Lower lobe of right lung (tissue), 2 donors: ENCODE measurements around the gene CPLX3. TPM values are rescaled to one million over a fixed set of nuclear protein-coding genes. Genes with fewer than 3 reads are reported as not detected.

ENCODE experiments used
- ATAC-seq, 2 donors: fragments of 200-7000 bp; cut with Tn5 transposase; one replicate each; pipeline ENCODE4 v1.9.1; 2020 to 2022; ENCODE audit warnings: mild to moderate bottlenecking in 2 of 2, moderate library complexity in 2 of 2
- DNase-seq: peaks from one replicate; pipeline ENCODE4 v3.0.0-alpha.2; 2020
- H3K27ac ChIP-seq: fragments of 200-600 bp; one replicate; pipeline ENCODE4 v1.8.0; 2022
- H3K27me3 ChIP-seq: fragments of 200-600 bp; one replicate; pipeline ENCODE4 v1.8.0; 2022; ENCODE audit warnings: low read depth
- H3K36me3 ChIP-seq: fragments of 200-600 bp; one replicate; pipeline ENCODE4 v1.8.0; 2022; ENCODE audit warnings: mild to moderate bottlenecking
- H3K4me1 ChIP-seq: fragments of 200-600 bp; one replicate; pipeline ENCODE4 v1.8.0; 2022
- H3K4me3 ChIP-seq: fragments of 200-600 bp; one replicate; pipeline ENCODE4 v1.8.0; 2022; ENCODE audit warnings: mild to moderate bottlenecking
- H3K9me3 ChIP-seq: fragments of 200-600 bp; one replicate; pipeline ENCODE4 v1.8.0; 2022
- CTCF ChIP-seq: fragments of 200-600 bp; IDR thresholded peaks from one replicate; pipeline ENCODE4 v1.8.0; 2022; ENCODE audit warnings: antibody characterized with exemption, mild to moderate bottlenecking
- intact Hi-C: fragments of 100-400 bp; cut with DNase I; formaldehyde crosslinking; loops from one replicate; pipeline ENCODE4 v1.11.0; 2022
- total RNA-seq: library from RNA; stranded (reverse); fragmentation: NEBNext Ultra II Directional; extraction: Animal tissue kit (Norgen Biotek cat#: 25700); gene quantifications from one replicate; pipeline ENCODE4 v1.2.1, GENCODE V29; 2021
- donor health status: DM: no; HTN: yes; CAD: no; lungs with severe emphysema.

CPLX3 gene
- total RNA-seq, 1 donor from 2014 or later, result not detected

GRCh38 chr15:74817370-74817737 is 9.1 kb upstream of the CPLX3 start:
- H3K4me1 ChIP-seq, result peaks cover 4% of the 10 kb centered on the region
- ATAC-seq, result peak in 1 of 2 donors; percentile 22
- intact Hi-C loops, result no loop called here
- H3K27me3 ChIP-seq, result no peaks in the 10 kb centered on the region
- H3K4me3 ChIP-seq, result no peak overlapping the region
- H3K27ac ChIP-seq, result no peak overlapping the region
- no peaks in the 10 kb centered on the region for H3K9me3 ChIP-seq
- no peak for DNase-seq
- no peaks in the 10 kb centered on the region for H3K36me3 ChIP-seq
- TF ChIP-seq CTCF, result no peak

GRCh38 chr15:74820056-74820455 is 6.4 kb upstream of the CPLX3 start:
- H3K27ac ChIP-seq, result no peak overlapping the region
- no peaks in the 10 kb centered on the region for H3K9me3 ChIP-seq
- ATAC-seq (no peak), DNase-seq (no peak)
- peaks cover 5% of the 10 kb centered on the region for H3K27me3 ChIP-seq
- no peaks in the 10 kb centered on the region for H3K36me3 ChIP-seq
- TF ChIP-seq CTCF, result no peak
- no peak overlapping the region for H3K4me3 ChIP-seq
- intact Hi-C loops, result no loop called here
- H3K4me1 ChIP-seq, result peaks cover 4% of the 10 kb centered on the region

- ATAC-seq (no peak), DNase-seq (no peak)
- Histone ChIP-seq H3K27me3 (peaks cover 9% of the 10 kb centered on the region), H3K4me1 (peaks cover 4% of the 10 kb centered on the region), H3K9me3 (no peaks in the 10 kb centered on the region), H3K4me3 (no peak overlapping the region), H3K36me3 (no peaks in the 10 kb centered on the region), H3K27ac (no peak overlapping the region)
- intact Hi-C loops, result no loop called here
- no peak for TF ChIP-seq CTCF
These were observed 5.2 kb upstream of the CPLX3 start for GRCh38 chr15:74821091-74821789.

- intact Hi-C loops, result no loop called here
- TF ChIP-seq CTCF, result no peak
- ATAC-seq, result no peak
- Histone ChIP-seq H3K27ac (no peak overlapping the region), H3K27me3 (peaks cover 15% of the 10 kb centered on the region), H3K4me3 (no peak overlapping the region), H3K36me3 (no peaks in the 10 kb centered on the region), H3K4me1 (peaks cover 4% of the 10 kb centered on the region), H3K9me3 (no peaks in the 10 kb centered on the region)
- no peak for DNase-seq
These were observed 4.7 kb upstream of the CPLX3 start for GRCh38 chr15:74821790-74822158.

- Histone ChIP-seq H3K4me1 (peaks cover 4% of the 10 kb centered on the region), H3K36me3 (no peaks in the 10 kb centered on the region), H3K9me3 (no peaks in the 10 kb centered on the region), H3K4me3 (no peak overlapping the region), H3K27ac (no peak overlapping the region), H3K27me3 (peaks cover 19% of the 10 kb centered on the region)
- DNase-seq (no peak), ATAC-seq (no peak)
- intact Hi-C loops, result no loop called here
- TF ChIP-seq CTCF, result no peak
These were observed 4.2 kb upstream of the CPLX3 start for GRCh38 chr15:74822233-74822632.
